Measurements from ENCODE around the gene SLC47A1.
"Not testable (repeated sequence)": the region's sequence is repeated elsewhere in the genome, so short reads cannot be mapped to it uniquely, and the experiment has no call there.

SLC47A1 gene

GRCh38 chr17:19573075-19573474, 39.4 kb downstream of the SLC47A1 start:
- no peak for FAIRE-seq
- TF ChIP-seq CTCF (IDR thresholded peaks at IDR 0.05; ENCODE audit: insufficient read depth, missing control alignments), result no peak

GRCh38 chr17:19574956-19575355, 41.3 kb downstream of the SLC47A1 start:
- DNase-seq (ENCODE audit: insufficient read length, low spot score) (no peak), FAIRE-seq (no peak)
- no peak for TF ChIP-seq CTCF (IDR thresholded peaks at IDR 0.05; ENCODE audit: insufficient read depth, missing control alignments)

More at GRCh38 chr17:19573075-19573474, 39.4 kb downstream of the SLC47A1 start:
- no peak for DNase-seq (ENCODE audit: insufficient read length, low spot score)

GRCh38 chr17:19578545-19578944, 44.9 kb downstream of the SLC47A1 start:
- DNase-seq (ENCODE audit: insufficient read length, low spot score), result peak; percentile 84
- TF ChIP-seq CTCF (IDR thresholded peaks at IDR 0.05; ENCODE audit: insufficient read depth, missing control alignments), result no peak
- peak; percentile 89 for FAIRE-seq

- no peak for TF ChIP-seq CTCF (IDR thresholded peaks at IDR 0.05; ENCODE audit: insufficient read depth, missing control alignments)
- DNase-seq (ENCODE audit: insufficient read length, low spot score) (no peak), FAIRE-seq (no peak)
These were observed 45.6 kb downstream of the SLC47A1 start for GRCh38 chr17:19579192-19579761.

- DNase-seq (ENCODE audit: insufficient read length, low spot score) (no peak), FAIRE-seq (no peak)
- TF ChIP-seq CTCF (IDR thresholded peaks at IDR 0.05; ENCODE audit: insufficient read depth, missing control alignments), result no peak
These were observed 46.4 kb downstream of the SLC47A1 start for GRCh38 chr17:19579867-19580565.

GRCh38 chr17:19580566-19580920, 46.9 kb downstream of the SLC47A1 start:
- not testable (repeated sequence) for FAIRE-seq; DNase-seq (ENCODE audit: insufficient read length, low spot score)

GRCh38 chr17:19582152-19582551, 48.5 kb downstream of the SLC47A1 start:
- not testable (repeated sequence) for DNase-seq (ENCODE audit: insufficient read length, low spot score); FAIRE-seq

- FAIRE-seq (no peak), DNase-seq (ENCODE audit: insufficient read length, low spot score) (no peak)
- TF ChIP-seq CTCF (IDR thresholded peaks at IDR 0.05; ENCODE audit: insufficient read depth, missing control alignments), result no peak
These were observed 50.2 kb downstream of the SLC47A1 start for GRCh38 chr17:19583871-19584270.

Data from D721Med (cell line).